DMS114 treated with DMSO at 0.1 percent for 48 hours (cell line): ENCODE measurements around the gene HIF1A.
A peak's percentile ranks its signal among the peaks of the same experiment; 100 is the strongest.
"Not testable (repeated sequence)": the region's sequence is repeated elsewhere in the genome, so short reads cannot be mapped to it uniquely, and the experiment has no call there.

Source experiments
- DNase-seq: peaks from one replicate; lab custom pipeline; 2025; ENCODE audit not compliant: unreplicated experiment; lab: John Stamatoyannopoulos, UW

The HIF1A gene

DNA sequence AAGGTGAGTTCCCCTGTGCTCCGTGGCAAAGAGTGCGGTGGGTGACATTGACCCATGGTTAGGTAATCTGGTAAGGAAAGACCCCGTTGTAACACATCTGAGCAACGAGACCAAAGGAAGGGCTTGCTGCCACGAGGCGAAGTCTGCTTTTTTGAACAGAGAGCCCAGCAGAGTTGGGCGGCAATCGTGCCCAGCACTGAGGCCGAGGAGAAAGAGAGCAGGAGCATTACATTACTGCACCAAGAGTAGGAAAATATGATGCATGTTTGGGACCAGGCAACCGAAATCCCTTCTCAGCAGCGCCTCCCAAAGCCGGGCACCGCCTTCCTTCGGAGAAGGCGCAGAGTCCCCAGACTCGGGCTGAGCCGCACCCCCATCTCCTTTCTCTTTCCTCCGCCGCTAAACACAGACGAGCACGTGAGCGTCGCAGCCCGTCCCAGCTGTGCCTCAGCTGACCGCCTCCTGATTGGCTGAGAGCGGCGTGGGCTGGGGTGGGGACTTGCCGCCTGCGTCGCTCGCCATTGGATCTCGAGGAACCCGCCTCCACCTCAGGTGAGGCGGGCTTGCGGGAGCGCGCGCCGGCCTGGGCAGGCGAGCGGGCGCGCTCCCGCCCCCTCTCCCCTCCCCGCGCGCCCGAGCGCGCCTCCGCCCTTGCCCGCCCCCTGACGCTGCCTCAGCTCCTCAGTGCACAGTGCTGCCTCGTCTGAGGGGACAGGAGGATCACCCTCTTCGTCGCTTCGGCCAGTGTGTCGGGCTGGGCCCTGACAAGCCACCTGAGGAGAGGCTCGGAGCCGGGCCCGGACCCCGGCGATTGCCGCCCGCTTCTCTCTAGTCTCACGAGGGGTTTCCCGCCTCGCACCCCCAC, at the start of gene HIF1A:
HIF1A (plus strand) TSS at position 684 of the 865 bp plus-strand sequence. CDS start 292 bp downstream, outside the sequence.
- peak; percentile 88 for DNase-seq

GRCh38 chr14:61646366-61647116, 48.8 kb upstream of the HIF1A start:
- no peak for DNase-seq

- no peak for DNase-seq
Observed at GRCh38 chr14:61647704-61648103, 47.6 kb upstream of the HIF1A start.

DNA sequence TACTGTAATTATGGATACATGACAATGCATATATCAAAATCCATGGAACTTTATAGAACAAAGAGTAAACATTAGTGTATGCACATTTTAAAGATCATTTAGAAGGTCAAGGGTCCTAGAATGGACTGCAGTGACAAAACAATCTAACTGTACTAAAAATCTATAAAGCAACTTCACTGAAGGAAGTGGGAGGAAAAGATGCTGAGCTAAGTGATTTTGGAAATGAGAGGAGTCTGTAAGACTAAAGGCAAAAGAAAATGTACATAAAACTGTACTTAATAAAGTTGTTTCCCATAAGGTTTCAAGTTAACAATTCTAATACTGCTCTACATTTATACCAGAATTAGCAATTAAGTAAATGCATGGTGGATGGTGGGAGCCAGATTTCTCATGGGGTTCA, 46.9 kb upstream of the HIF1A start:
- no peak for DNase-seq

GRCh38 chr14:61649283-61649682, 46.0 kb upstream of the HIF1A start:
- no peak for DNase-seq

DNA sequence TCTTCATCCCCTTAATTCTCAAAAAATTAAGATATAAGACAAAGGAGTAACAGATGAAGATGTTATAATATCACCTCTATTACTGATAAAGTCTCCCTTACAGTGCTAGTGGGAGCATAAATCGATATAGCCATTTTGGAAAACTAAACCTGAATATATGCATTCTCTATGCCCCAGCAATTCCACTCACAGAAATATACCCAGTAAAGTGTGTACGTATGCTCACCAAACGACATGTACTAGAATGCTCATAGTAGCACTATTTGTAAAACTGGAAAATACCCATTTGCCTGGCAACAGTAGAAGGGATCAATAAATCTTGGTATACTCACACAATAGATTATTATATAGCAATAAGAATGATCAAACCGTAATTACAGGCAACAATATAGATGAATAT, 44.0 kb upstream of the HIF1A start:
- no peak for DNase-seq

- no peak for DNase-seq
Observed at GRCh38 chr14:61652526-61653262, 42.6 kb upstream of the HIF1A start.

DNA sequence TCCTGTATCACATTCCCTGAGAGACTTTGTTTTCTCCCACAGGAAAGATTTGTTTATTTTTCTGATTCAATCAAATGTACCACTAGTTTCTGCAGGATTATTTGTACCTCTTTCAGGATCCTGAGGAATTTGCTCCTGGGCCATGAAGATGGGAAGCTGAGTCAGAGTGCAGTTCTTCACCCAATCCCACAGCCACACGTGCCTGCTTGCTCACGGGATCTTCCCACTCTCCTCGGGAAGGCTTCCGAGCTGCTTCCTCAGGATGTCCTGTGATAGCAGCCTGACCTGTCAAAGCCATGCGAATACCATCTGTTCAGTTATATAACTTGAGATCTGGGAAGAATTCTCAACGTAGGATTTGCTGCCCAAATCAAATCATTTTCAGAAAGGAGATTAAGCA, 41.8 kb upstream of the HIF1A start:
- no peak for DNase-seq

- no peak for DNase-seq
Observed at GRCh38 chr14:61654026-61654425, 41.3 kb upstream of the HIF1A start.

- no peak for DNase-seq
Observed at GRCh38 chr14:61655777-61656176, 39.5 kb upstream of the HIF1A start.

GRCh38 chr14:61656341-61656740, 39.0 kb upstream of the HIF1A start:
- DNase-seq, result no peak

GRCh38 chr14:61658111-61658510, 37.2 kb upstream of the HIF1A start:
- not testable (repeated sequence) for DNase-seq

GRCh38 chr14:61659582-61659981, 35.7 kb upstream of the HIF1A start:
- DNase-seq, result no peak

- no peak for DNase-seq
Observed at GRCh38 chr14:61661471-61662400, 33.6 kb upstream of the HIF1A start.

DNA sequence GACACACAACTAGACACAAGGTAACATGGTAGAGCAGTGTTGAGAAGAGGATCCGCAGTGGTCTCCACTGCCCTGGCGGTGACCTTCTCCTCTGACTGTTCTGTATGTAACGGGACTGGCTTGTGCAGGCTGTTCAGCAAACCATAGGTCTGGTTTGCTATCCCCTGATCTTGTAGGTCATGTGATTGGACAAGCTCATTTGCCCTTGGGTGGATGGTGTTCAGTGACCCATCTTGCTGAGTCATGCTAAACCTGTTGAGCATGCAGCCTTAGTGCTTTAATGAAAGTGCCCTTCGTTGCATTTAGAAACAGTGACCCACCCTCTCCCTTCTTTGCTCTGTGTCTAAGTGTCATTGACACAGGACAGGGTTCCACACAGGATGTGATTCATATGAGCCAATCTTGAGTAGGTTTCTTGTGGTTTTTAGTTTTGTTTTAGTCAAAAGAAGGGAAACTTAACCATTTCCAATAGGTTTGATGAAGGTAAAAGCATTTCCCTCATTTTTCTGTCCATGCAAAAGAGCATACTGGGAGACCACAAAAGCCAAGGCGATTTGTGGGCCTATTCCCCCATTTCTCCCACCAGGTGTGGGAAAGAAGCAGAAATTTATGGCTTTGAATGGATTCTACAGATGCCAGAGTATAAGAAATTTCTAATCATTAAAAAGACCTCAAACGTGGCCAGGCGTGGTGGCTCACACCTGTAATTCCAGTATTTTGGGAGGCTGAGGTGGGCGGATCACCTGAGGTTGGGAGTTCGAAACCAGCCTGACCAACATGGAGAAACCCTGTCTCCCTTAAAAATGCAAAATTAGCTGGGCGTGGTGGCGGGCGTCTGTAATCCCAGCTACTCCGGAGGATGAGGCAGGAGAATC, 32.6 kb upstream of the HIF1A start:
- DNase-seq, result no peak

DNA sequence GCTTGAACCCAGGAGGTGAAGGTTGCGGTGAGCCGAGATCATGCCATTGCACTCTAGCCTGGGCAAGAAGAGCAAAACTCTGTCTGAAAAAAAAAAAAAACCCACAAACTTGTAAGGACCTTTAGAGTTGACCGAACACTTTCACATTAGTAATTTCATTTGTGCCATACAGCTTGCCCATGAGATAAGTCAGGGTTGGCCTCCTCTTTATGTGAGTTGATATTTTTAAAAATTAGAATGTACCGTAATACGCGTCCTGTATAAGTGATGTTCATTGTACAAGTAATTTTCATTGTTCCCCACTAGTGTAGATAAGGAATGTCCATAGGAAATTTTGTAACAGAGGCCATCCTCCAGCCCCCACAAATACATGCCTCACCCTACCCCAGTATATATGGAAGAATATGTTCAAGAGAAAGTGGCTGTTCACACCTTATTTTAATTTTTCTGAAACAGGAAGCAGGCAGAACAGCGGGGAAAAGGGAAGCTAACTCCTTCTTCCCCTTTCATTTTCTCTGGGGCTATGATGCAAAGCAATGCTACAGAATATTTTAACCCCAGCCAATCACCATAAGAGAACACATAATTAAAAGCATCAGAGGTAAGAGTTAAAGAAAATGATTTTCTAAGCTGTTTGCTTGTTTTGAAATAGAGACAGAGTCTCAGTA, 31.9 kb upstream of the HIF1A start:
- no peak for DNase-seq

DNA sequence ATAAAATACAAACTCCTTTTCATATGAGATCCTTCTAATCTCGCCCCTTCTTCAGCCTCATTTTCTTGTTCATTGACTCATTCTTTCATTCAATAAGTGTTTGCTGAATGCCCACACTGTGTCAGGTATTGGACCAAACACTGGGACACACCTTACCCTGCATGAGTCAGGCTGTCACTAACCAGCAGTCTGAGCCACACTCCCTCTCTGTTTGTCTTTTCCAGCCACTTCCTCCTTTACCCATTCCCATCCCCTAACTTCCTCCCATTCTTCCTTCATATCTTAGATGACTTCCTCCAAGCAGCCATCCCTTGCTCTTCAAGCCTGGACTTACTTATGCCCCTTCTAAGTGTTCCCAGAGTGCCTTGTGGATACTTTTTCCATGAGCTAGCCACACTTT, 27.0 kb upstream of the HIF1A start:
- no peak for DNase-seq

DNA sequence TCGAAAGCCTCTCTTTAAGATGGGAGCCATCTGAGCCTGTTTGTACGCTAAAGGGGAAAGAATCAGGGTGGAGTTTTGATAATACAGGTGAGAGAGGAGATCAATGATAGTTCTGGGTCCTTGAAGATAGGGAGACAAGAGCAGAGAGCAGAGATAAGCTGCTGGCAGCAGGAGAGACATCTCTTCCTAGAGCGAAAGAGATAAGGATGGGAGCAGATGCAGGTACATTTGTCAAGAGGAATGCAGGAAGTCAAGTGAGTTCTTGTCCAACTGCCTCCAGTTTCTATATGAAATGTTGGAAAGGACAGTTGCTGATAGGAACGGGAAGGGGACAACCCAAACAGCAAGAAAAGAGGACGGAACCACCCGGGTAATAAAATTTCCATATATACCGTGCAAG, 24.7 kb upstream of the HIF1A start:
- DNase-seq, result no peak

- DNase-seq, result no peak
Observed at GRCh38 chr14:61671082-61671481, 24.2 kb upstream of the HIF1A start.
